GM12878 (cell line): ENCODE measurements around the gene AQP7. TPM values are rescaled to one million over a fixed set of nuclear protein-coding genes. Genes with fewer than 3 reads are reported as not detected.
A peak's percentile ranks its signal among the peaks of the same experiment; 100 is the strongest.
"Not testable (repeated sequence)": the region's sequence is repeated elsewhere in the genome, so short reads cannot be mapped to it uniquely, and the experiment has no call there.

ENCODE experiments used
- ATAC-seq: fragments of 200-7000 bp; cut with Tn5 transposase; 3 replicates; pipeline ENCODE4 v1.9.1; 2020; ENCODE audit warnings: mild to moderate bottlenecking, moderate library complexity
- BruUV-seq: library from RNA; stranded (reverse); fragments of 400-500 nt; replicated peaks from 2 replicates; lab custom pipeline; 2021; lab: Mats Ljungman, UMichigan
- CTCF ChIA-PET: fragments of 300-600 bp; sonication (Branson Sonifier 250); formaldehyde crosslinking; extraction: SDS; loops from one replicate; lab custom pipeline; 2021; ENCODE audit warnings: inconsistent platforms; lab: Yijun Ruan, JAX
- POLR2A ChIA-PET: fragments of 350-600 bp; formaldehyde crosslinking; extraction: SDS; loops from one replicate; lab custom pipeline; 2021; ENCODE audit warnings: inconsistent platforms; lab: Charles Lee
- RAD21 ChIA-PET: fragments of 300-600 bp; sonication (Branson Sonifier 250); formaldehyde crosslinking; loops from one replicate; lab custom pipeline; 2023; ENCODE audit warnings: antibody characterized with exemption; ENCODE audit not compliant: unreplicated experiment; lab: Charles Lee
- SMC1A ChIA-PET: fragments of 300-600 bp; sonication (Branson Sonifier 250); formaldehyde crosslinking; loops from one replicate; lab custom pipeline; 2023; ENCODE audit not compliant: unreplicated experiment, uncharacterized antibody; lab: Charles Lee
- DNase-seq: peaks from one replicate; pipeline ENCODE4 v3.0.0-alpha.2; 2011; ENCODE audit warnings: low read depth, low spot score
- FAIRE-seq: peaks from 3 replicates; lab custom pipeline; 2011; peaks lifted over from hg19 to GRCh38; lab: Jason Lieb, UNC
- H2AFZ ChIP-seq: 2 replicates; pipeline ENCODE4 v1.6.0; 2011; ENCODE audit warnings: low read depth, low read length, control low read depth; ENCODE audit not compliant: control insufficient read depth
- H3K27ac ChIP-seq: 2 replicates; pipeline ENCODE4 v1.5.1; 2011; ENCODE audit warnings: control low read depth; ENCODE audit not compliant: control insufficient read depth, insufficient read depth
- H3K27me3 ChIP-seq, 2 experiments: replicated peaks in 1 of 2; 2 replicates each; pipeline versions ENCODE4 v1.6.0 to v1.6.1; 2011; ENCODE audit warnings: low read length in 1 of 2; ENCODE audit not compliant: control insufficient read depth in 2 of 2, insufficient read depth in 2 of 2
- H3K36me3 ChIP-seq, 2 experiments: 2 replicates each; pipeline ENCODE4 v1.5.1; 2011; ENCODE audit warnings: low read length in 1 of 2; ENCODE audit not compliant: control insufficient read depth in 2 of 2, insufficient read depth in 2 of 2
- H3K4me1 ChIP-seq: 2 replicates; pipeline ENCODE4 v1.6.1; 2011; ENCODE audit warnings: mild to moderate bottlenecking, low read length, moderate library complexity, mixed read lengths; ENCODE audit not compliant: control insufficient read depth, insufficient read depth
- H3K4me2 ChIP-seq: 2 replicates; pipeline ENCODE4 v1.6.0; 2011; ENCODE audit warnings: control low read depth; ENCODE audit not compliant: control insufficient read depth, insufficient read depth
- H3K4me3 ChIP-seq: fragments of 200-600 bp; sonication (generic); 2 replicates; pipeline ENCODE4 v1.5.1; 2016
- H3K79me2 ChIP-seq: 2 replicates; pipeline ENCODE4 v1.6.0; 2011; ENCODE audit warnings: low read length; ENCODE audit not compliant: control insufficient read depth, insufficient read depth
- H3K9ac ChIP-seq: 2 replicates; pipeline ENCODE4 v1.8.0; 2011; ENCODE audit warnings: low read length, control low read depth, mixed read lengths; ENCODE audit not compliant: control insufficient read depth, insufficient read depth
- H3K9me3 ChIP-seq: replicated peaks from 3 replicates; pipeline ENCODE4 v1.5.1; 2011; ENCODE audit warnings: mild to moderate bottlenecking, low read length; ENCODE audit not compliant: control insufficient read depth, insufficient read depth
- H4K20me1 ChIP-seq: 2 replicates; pipeline ENCODE4 v1.6.0; 2011; ENCODE audit not compliant: control insufficient read depth, insufficient read depth
- CHD2 ChIP-seq: IDR thresholded peaks from 2 replicates; pipeline ENCODE4 v1.6.1; 2011; ENCODE audit warnings: low read depth, low read length, improper control_type of control experiment, borderline replicate concordance
- ESRRA ChIP-seq: IDR thresholded peaks from 2 replicates; pipeline ENCODE4 v1.6.1; 2012; ENCODE audit warnings: mild to moderate bottlenecking, low read length, improper control_type of control experiment
- FOXM1 ChIP-seq: IDR thresholded peaks from 2 replicates; pipeline ENCODE4 v1.6.1; 2012; ENCODE audit warnings: low read depth, mild to moderate bottlenecking, inconsistent platforms, low read length, moderate library complexity
- JUND ChIP-seq: IDR thresholded peaks from 2 replicates; pipeline ENCODE4 v1.6.1; 2012; ENCODE audit warnings: low read depth, mild to moderate bottlenecking, low read length, improper control_type of control experiment, moderate library complexity
- LARP7 ChIP-seq: fragments of 450-650 bp; IDR thresholded peaks from 2 replicates; pipeline ENCODE4 v1.6.1; 2017; ENCODE audit warnings: mild to moderate bottlenecking
- NFIC ChIP-seq: IDR thresholded peaks from 2 replicates; pipeline ENCODE4 v1.6.1; 2012; ENCODE audit warnings: low read depth, mild to moderate bottlenecking, inconsistent platforms, low read length, moderate library complexity
- PML ChIP-seq: IDR thresholded peaks from 2 replicates; pipeline ENCODE4 v1.6.1; 2012; ENCODE audit warnings: low read length, inconsistent platforms
- RAD21 ChIP-seq: IDR thresholded peaks from 2 replicates; pipeline ENCODE4 v1.6.1; 2011; ENCODE audit warnings: mild to moderate bottlenecking, low read depth, low read length, moderate library complexity; ENCODE audit not compliant: insufficient read depth
- SMAD1 ChIP-seq: fragments of 450-650 bp; IDR thresholded peaks from 2 replicates; pipeline ENCODE4 v1.6.1; 2018; ENCODE audit warnings: mild to moderate bottlenecking, low read depth; ENCODE audit not compliant: partially characterized antibody
- STAT3 ChIP-seq: IDR thresholded peaks from 2 replicates; pipeline ENCODE4 v1.6.1; 2011; ENCODE audit warnings: low read depth, low read length, improper control_type of control experiment
- TCF7 ChIP-seq: IDR thresholded peaks from 2 replicates; pipeline ENCODE4 v1.6.1; 2014; ENCODE audit warnings: antibody characterized with exemption, borderline replicate concordance
- USF2 ChIP-seq: IDR thresholded peaks from 2 replicates; pipeline ENCODE4 v1.6.1; 2011; ENCODE audit warnings: low read depth, low read length, improper control_type of control experiment, borderline replicate concordance
- whole genome bisulfite sequencing: methylation state at CpG from one replicate; pipeline ENCODE4 v1.1.6; 2016; ENCODE audit warnings: low lambda C conversion rate; ENCODE audit not compliant: insufficient replicate concordance, insufficient coverage; ENCODE audit errors: missing lambda C conversion rate; 5-methylcytosine and 5-hydroxymethylcytosine counted together
- in situ Hi-C: fragments of 300-500 bp; cut with MboI; formaldehyde crosslinking; loops from 9 replicates; pipeline ENCODE4 v1.14.3; 2018; ENCODE audit warnings: mixed read lengths
- intact Hi-C: fragments of 100-400 bp; cut with micrococcal nuclease; formaldehyde crosslinking; loops from one replicate; pipeline ENCODE4 v1.14.2; 2022; ENCODE audit not compliant: unreplicated experiment
- polyA plus RNA-seq, 11 experiments: library from polyadenylated mRNA; depleted of rRNA in 4 of 11; unstranded in 6 of 11; stranded (reverse) in 5 of 11; fragments of >200 nt; fragmentation: Nextera tagmentation in 4 of 11; fragmentation: Illumina TruSeq in 1 of 11; extraction: Ambion mirVana in 4 of 11; extraction: Trizol in 1 of 11; gene quantifications; 1 replicate in 1 of 11; 2 replicates in 10 of 11; pipeline versions ENCODE4 v1.2.1 to v1.2.3, GENCODE V29; 2011 to 2016; ENCODE audit warnings: inconsistent platforms in 2 of 11, missing spikeins in 2 of 11, low read depth in 1 of 11
- total RNA-seq, 4 experiments: library from RNA; depleted of rRNA in 3 of 4; stranded (reverse); fragments of >200 nt in 3 of 4; fragmentation: Illumina TruSeq in 1 of 4; extraction: Trizol in 1 of 4; gene quantifications; 2 replicates each; pipeline versions ENCODE4 v1.2.1 to v1.2.3, GENCODE V29; 2013 to 2021
- TF ChIP-seq, protein P1 (sequence below): fragments of 150-350 bp; IDR thresholded peaks from 2 replicates; pipeline ENCODE4 v1.6.1; 2016; ENCODE audit warnings: low read depth, low read length

AQP7 gene
- total and polyA plus RNA-seq, 10 of the 15 experiments (the other 5 are each of a cell fraction or from before 2014, with no cell fraction given), result 0.04 to 0.18 (median 0.04) TPM; not detected in 7

GRCh38 chr9:33403941-33404787 lies 1.8 kb upstream of the AQP7 start:
- SMC1A ChIA-PET, result interaction anchor here (0.8 to 2.8 kb wide), 7 partner anchors 33 to 72 kb away, joined by 3 to 17 read pairs (median 3); partner anchors contain the start of gene AQP3
- FAIRE-seq, result no peak
- H3K27me3 ChIP-seq, result no peaks in the 10 kb centered on the region
- TF ChIP-seq JUND, result no peak
- TF ChIP-seq NFIC, result no peak
- TF ChIP-seq STAT3, result no peak
- no peak for TF ChIP-seq TCF7
- TF ChIP-seq RAD21, result no peak
- TF ChIP-seq USF2, result no peak
- TF ChIP-seq PML, result no peak
- no peak for TF ChIP-seq CHD2
- TF ChIP-seq, protein P1, sequence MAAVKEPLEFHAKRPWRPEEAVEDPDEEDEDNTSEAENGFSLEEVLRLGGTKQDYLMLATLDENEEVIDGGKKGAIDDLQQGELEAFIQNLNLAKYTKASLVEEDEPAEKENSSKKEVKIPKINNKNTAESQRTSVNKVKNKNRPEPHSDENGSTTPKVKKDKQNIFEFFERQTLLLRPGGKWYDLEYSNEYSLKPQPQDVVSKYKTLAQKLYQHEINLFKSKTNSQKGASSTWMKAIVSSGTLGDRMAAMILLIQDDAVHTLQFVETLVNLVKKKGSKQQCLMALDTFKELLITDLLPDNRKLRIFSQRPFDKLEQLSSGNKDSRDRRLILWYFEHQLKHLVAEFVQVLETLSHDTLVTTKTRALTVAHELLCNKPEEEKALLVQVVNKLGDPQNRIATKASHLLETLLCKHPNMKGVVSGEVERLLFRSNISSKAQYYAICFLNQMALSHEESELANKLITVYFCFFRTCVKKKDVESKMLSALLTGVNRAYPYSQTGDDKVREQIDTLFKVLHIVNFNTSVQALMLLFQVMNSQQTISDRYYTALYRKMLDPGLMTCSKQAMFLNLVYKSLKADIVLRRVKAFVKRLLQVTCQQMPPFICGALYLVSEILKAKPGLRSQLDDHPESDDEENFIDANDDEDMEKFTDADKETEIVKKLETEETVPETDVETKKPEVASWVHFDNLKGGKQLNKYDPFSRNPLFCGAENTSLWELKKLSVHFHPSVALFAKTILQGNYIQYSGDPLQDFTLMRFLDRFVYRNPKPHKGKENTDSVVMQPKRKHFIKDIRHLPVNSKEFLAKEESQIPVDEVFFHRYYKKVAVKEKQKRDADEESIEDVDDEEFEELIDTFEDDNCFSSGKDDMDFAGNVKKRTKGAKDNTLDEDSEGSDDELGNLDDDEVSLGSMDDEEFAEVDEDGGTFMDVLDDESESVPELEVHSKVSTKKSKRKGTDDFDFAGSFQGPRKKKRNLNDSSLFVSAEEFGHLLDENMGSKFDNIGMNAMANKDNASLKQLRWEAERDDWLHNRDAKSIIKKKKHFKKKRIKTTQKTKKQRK, result no peak
- no peak for TF ChIP-seq LARP7
- no peak for TF ChIP-seq FOXM1
- no peak for TF ChIP-seq SMAD1
- no peak for TF ChIP-seq ESRRA
- no peak overlapping the region for H2AFZ ChIP-seq
- H4K20me1 ChIP-seq, result no peaks in the 10 kb centered on the region
- no peak overlapping the region for H3K27ac ChIP-seq
- ATAC-seq, result peak; percentile 20; the same call in 1 of the 3 replicates
- RAD21 ChIA-PET, result interaction anchor here (0.8 to 3.4 kb wide), 9 partner anchors 10 to 113 kb away, joined by 3 to 39 read pairs (median 5); partner anchors contain the start of genes AQP3 and NOL6
- no peaks in the 10 kb centered on the region for H3K9me3 ChIP-seq
- H3K4me1 ChIP-seq, result no peaks in the 10 kb centered on the region
- no peak for DNase-seq
- H3K9ac ChIP-seq, result no peak overlapping the region
- BruUV-seq, result no TSS peak
- no peaks in the 10 kb centered on the region for H3K36me3 ChIP-seq
- POLR2A ChIA-PET, result no interaction called here
- H3K4me3 ChIP-seq, result no peak overlapping the region
- intact Hi-C loops (loop anchor here (1.0 to 2.0 kb wide), 3 partner anchors 62 to 319 kb away; no protein-coding TSS in a partner anchor), in situ Hi-C loops (no loop called here)
- no peaks in the 10 kb centered on the region for H3K79me2 ChIP-seq
- WGBS, result 41% methylated on average over 17 of the region's 17 CpGs
- CTCF ChIA-PET, result interaction anchor here (0.9 to 4.1 kb wide), 15 partner anchors 11 to 220 kb away, joined by 3 to 68 read pairs (median 4); partner anchors contain the start of genes AQP3 and NOL6
- H3K4me2 ChIP-seq, result no peak overlapping the region

DNA sequence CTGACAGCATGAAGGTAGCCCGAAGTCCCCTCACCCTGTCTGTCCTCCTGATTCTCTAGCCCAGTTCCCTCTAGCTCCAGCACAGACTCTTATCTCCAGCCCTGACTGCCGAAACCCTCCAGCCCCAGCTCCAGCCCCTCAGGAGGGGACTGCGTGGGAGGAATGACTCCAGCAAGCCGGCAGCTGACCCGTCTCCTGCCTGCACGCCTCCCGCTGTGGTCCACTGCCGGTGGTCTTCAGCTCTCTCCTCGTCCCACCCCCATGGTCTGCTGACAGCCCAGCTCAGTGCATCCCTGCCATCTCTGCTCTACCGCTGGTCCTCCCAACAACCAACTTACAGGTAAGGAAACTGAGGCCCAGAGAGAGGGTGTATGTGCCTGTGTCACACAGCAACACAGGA lies 559 bp downstream of the AQP7 start:
- intact Hi-C loops, result loop anchor here (2.0 kb wide), 1 partner anchor 321 kb away; no protein-coding TSS in a partner anchor
- H3K4me2 ChIP-seq, ATAC-seq, H3K27me3 ChIP-seq, CTCF ChIA-PET, H3K27ac ChIP-seq, FAIRE-seq, H4K20me1 ChIP-seq, POLR2A ChIA-PET, H3K36me3 ChIP-seq, in situ Hi-C loops, SMC1A ChIA-PET, H3K9ac ChIP-seq, H3K79me2 ChIP-seq, DNase-seq, H3K4me3 ChIP-seq, H2AFZ ChIP-seq, H3K4me1 ChIP-seq, RAD21 ChIA-PET, H3K9me3 ChIP-seq, BruUV-seq: not testable (repeated sequence)
- 31% methylated on average over 6 of the region's 10 CpGs for WGBS
